ENCODE results near the gene SLC25A53. TPM values are rescaled to one million over a fixed set of nuclear protein-coding genes. Genes with fewer than 3 reads are reported as not detected.

Gene SLC25A53
- total RNA-seq, 1 experiment from 2014 or later: 2.3 TPM

- Histone ChIP-seq H3K36me3 (replicated peaks; ENCODE audit: control insufficient read depth, insufficient read depth, low read length) (no peaks in the 10 kb centered on the region), H3K4me3 (ENCODE audit: insufficient read depth, low read depth, low read length) (peak within 1 kb of the TSS; percentile 88), H3K27me3 (ENCODE audit: control insufficient read depth, insufficient read depth, low read length) (peaks cover 2% of the 10 kb centered on the region)
- DNase-seq: peak; percentile 88
Measured at GRCh38 chrX:104165894-104166734, 9.3 kb upstream of the SLC25A53 start, which contains the start of gene FAM199X. FAM199X (plus strand) TSS chrX:104166453; CDS start chrX:104166786, 333 bp downstream.

- Histone ChIP-seq H3K27me3 (ENCODE audit: control insufficient read depth, insufficient read depth, low read length) (peaks cover 1% of the 10 kb centered on the region; the same call in 1 of the 2 replicates), H3K4me3 (ENCODE audit: insufficient read depth, low read depth, low read length) (no peak overlapping the region), H3K36me3 (replicated peaks; ENCODE audit: control insufficient read depth, insufficient read depth, low read length) (no peaks in the 10 kb centered on the region)
- no peak for DNase-seq
Measured at GRCh38 chrX:104151037-104151436, 5.8 kb downstream of the SLC25A53 start.

- no peaks in the 10 kb centered on the region for H3K36me3 ChIP-seq (replicated peaks; ENCODE audit: control insufficient read depth, insufficient read depth, low read length)
- H3K27me3 ChIP-seq (ENCODE audit: control insufficient read depth, insufficient read depth, low read length): no peaks in the 10 kb centered on the region
- DNase-seq: no peak
- no peak overlapping the region for H3K4me3 ChIP-seq (ENCODE audit: insufficient read depth, low read depth, low read length)
Measured at GRCh38 chrX:104141087-104141760, 15.6 kb downstream of the SLC25A53 start.

GRCh38 chrX:104137496-104137895 lies 19.3 kb downstream of the SLC25A53 start:
- Histone ChIP-seq H3K27me3 (ENCODE audit: control insufficient read depth, insufficient read depth, low read length) (no peaks in the 10 kb centered on the region), H3K4me3 (ENCODE audit: insufficient read depth, low read depth, low read length) (no peak overlapping the region), H3K36me3 (replicated peaks; ENCODE audit: control insufficient read depth, insufficient read depth, low read length) (no peaks in the 10 kb centered on the region)
- no peak for DNase-seq

- Histone ChIP-seq H3K27me3 (ENCODE audit: control insufficient read depth, insufficient read depth, low read length) (no peaks in the 10 kb centered on the region), H3K36me3 (replicated peaks; ENCODE audit: control insufficient read depth, insufficient read depth, low read length) (no peaks in the 10 kb centered on the region), H3K4me3 (ENCODE audit: insufficient read depth, low read depth, low read length) (no peak overlapping the region)
- peak; percentile 57 for DNase-seq
Measured at GRCh38 chrX:104136241-104137019, 20.4 kb downstream of the SLC25A53 start.

GRCh38 chrX:104135677-104136076 lies 21.1 kb downstream of the SLC25A53 start:
- Histone ChIP-seq H3K27me3 (ENCODE audit: control insufficient read depth, insufficient read depth, low read length) (no peaks in the 10 kb centered on the region), H3K4me3 (ENCODE audit: insufficient read depth, low read depth, low read length) (no peak overlapping the region), H3K36me3 (replicated peaks; ENCODE audit: control insufficient read depth, insufficient read depth, low read length) (no peaks in the 10 kb centered on the region)
- DNase-seq: no peak

- Histone ChIP-seq H3K36me3 (replicated peaks; ENCODE audit: control insufficient read depth, insufficient read depth, low read length) (no peaks in the 10 kb centered on the region), H3K27me3 (ENCODE audit: control insufficient read depth, insufficient read depth, low read length) (no peaks in the 10 kb centered on the region), H3K4me3 (ENCODE audit: insufficient read depth, low read depth, low read length) (no peak overlapping the region)
- no peak for DNase-seq
Measured at GRCh38 chrX:104134583-104135261, 22.1 kb downstream of the SLC25A53 start.

GRCh38 chrX:104130808-104131207 lies 26.0 kb downstream of the SLC25A53 start:
- Histone ChIP-seq H3K36me3 (replicated peaks; ENCODE audit: control insufficient read depth, insufficient read depth, low read length) (no peaks in the 10 kb centered on the region), H3K27me3 (ENCODE audit: control insufficient read depth, insufficient read depth, low read length) (no peaks in the 10 kb centered on the region), H3K4me3 (ENCODE audit: insufficient read depth, low read depth, low read length) (no peak overlapping the region)
- no peak for DNase-seq

- Histone ChIP-seq H3K4me3 (ENCODE audit: insufficient read depth, low read depth, low read length) (no peak overlapping the region), H3K36me3 (replicated peaks; ENCODE audit: control insufficient read depth, insufficient read depth, low read length) (no peaks in the 10 kb centered on the region), H3K27me3 (ENCODE audit: control insufficient read depth, insufficient read depth, low read length) (no peaks in the 10 kb centered on the region)
- DNase-seq: no peak
Measured at GRCh38 chrX:104126856-104127255, 30.0 kb downstream of the SLC25A53 start.

- DNase-seq: no peak
- no peaks in the 10 kb centered on the region for H3K36me3 ChIP-seq (replicated peaks; ENCODE audit: control insufficient read depth, insufficient read depth, low read length)
- H3K4me3 ChIP-seq (ENCODE audit: insufficient read depth, low read depth, low read length): no peak overlapping the region
- H3K27me3 ChIP-seq (ENCODE audit: control insufficient read depth, insufficient read depth, low read length): no peaks in the 10 kb centered on the region
Measured at GRCh38 chrX:104122829-104123228, 34.0 kb downstream of the SLC25A53 start.

GRCh38 chrX:104118765-104119164 lies 38.0 kb downstream of the SLC25A53 start:
- Histone ChIP-seq H3K36me3 (replicated peaks; ENCODE audit: control insufficient read depth, insufficient read depth, low read length) (no peaks in the 10 kb centered on the region; the same call in 1 of the 2 replicates), H3K27me3 (ENCODE audit: control insufficient read depth, insufficient read depth, low read length) (no peaks in the 10 kb centered on the region; the same call in 1 of the 2 replicates), H3K4me3 (ENCODE audit: insufficient read depth, low read depth, low read length) (no peak overlapping the region)
- no peak for DNase-seq

GRCh38 chrX:104117759-104118158 lies 39.0 kb downstream of the SLC25A53 start:
- Histone ChIP-seq H3K36me3 (replicated peaks; ENCODE audit: control insufficient read depth, insufficient read depth, low read length) (no peaks in the 10 kb centered on the region; the same call in 1 of the 2 replicates), H3K27me3 (ENCODE audit: control insufficient read depth, insufficient read depth, low read length) (no peaks in the 10 kb centered on the region; the same call in 1 of the 2 replicates), H3K4me3 (ENCODE audit: insufficient read depth, low read depth, low read length) (no peak overlapping the region)
- DNase-seq: no peak

- DNase-seq: peak; percentile 43
- Histone ChIP-seq H3K4me3 (ENCODE audit: insufficient read depth, low read depth, low read length) (peak overlapping the region; percentile 80), H3K36me3 (replicated peaks; ENCODE audit: control insufficient read depth, insufficient read depth, low read length) (no peaks in the 10 kb centered on the region; the same call in 1 of the 2 replicates), H3K27me3 (ENCODE audit: control insufficient read depth, insufficient read depth, low read length) (peaks cover 9% of the 10 kb centered on the region; the same call in 1 of the 2 replicates)
Measured at GRCh38 chrX:104113222-104113965, 43.4 kb downstream of the SLC25A53 start.

All from H7 (cell line).